Skeletal muscle tissue (tissue), 4 donors: Measurements from ENCODE around the gene PPIP5K1. TPM values are rescaled to one million over a fixed set of nuclear protein-coding genes. Genes with fewer than 3 reads are reported as not detected.

ENCODE experiments used
- H3K27ac ChIP-seq: one replicate; pipeline ENCODE4 v1.7.0; 2013; ENCODE audit warnings: mild to moderate bottlenecking, low read depth, low read length, inconsistent platforms
- H3K27me3 ChIP-seq, 3 donors: one replicate each; pipeline ENCODE4 v1.7.0; 2013; ENCODE audit warnings: low read length in 3 of 3; ENCODE audit not compliant: control insufficient read depth in 3 of 3, insufficient read depth in 3 of 3
- H3K36me3 ChIP-seq, 3 donors: one replicate each; pipeline ENCODE4 v1.7.0; 2013; ENCODE audit warnings: low read length in 3 of 3; ENCODE audit not compliant: control insufficient read depth in 3 of 3, insufficient read depth in 3 of 3
- H3K4me1 ChIP-seq, 3 donors: one replicate each; pipeline ENCODE4 v1.7.0; 2013; ENCODE audit warnings: low read length in 3 of 3, mild to moderate bottlenecking in 3 of 3; ENCODE audit not compliant: control insufficient read depth in 3 of 3, insufficient read depth in 3 of 3
- H3K4me3 ChIP-seq, 3 donors: one replicate each; pipeline ENCODE4 v1.7.0; 2013; ENCODE audit warnings: low read length in 3 of 3
- H3K9ac ChIP-seq, 3 donors: one replicate each; pipeline ENCODE4 v1.7.0; 2013; ENCODE audit warnings: low read length in 3 of 3, mild to moderate bottlenecking in 3 of 3, moderate library complexity in 2 of 3, low read depth in 1 of 3
- H3K9me3 ChIP-seq, 3 donors: one replicate each; pipeline ENCODE4 v1.7.0; 2013; ENCODE audit warnings: low read length in 3 of 3; ENCODE audit not compliant: control insufficient read depth in 3 of 3
- total RNA-seq: library from RNA; depleted of rRNA; stranded (reverse); fragments of >200 nt; gene quantifications from one replicate; pipeline ENCODE4 v1.2.3, GENCODE V29; 2014
- donor health status: Osteomylitis.

Gene PPIP5K1
- total RNA-seq, 1 donor from 2014 or later, result 8.9 TPM

- H3K36me3 ChIP-seq, result peaks cover 16 to 31% (median 22%) of the 10 kb centered on the region in 3 donors
- peak overlapping the region in 1 of 3 donors; percentile 79 for H3K4me3 ChIP-seq
- no peak overlapping the region for H3K27ac ChIP-seq
- peaks cover 0 to 8% (median 7%) of the 10 kb centered on the region in 3 donors for H3K27me3 ChIP-seq
- H3K9me3 ChIP-seq, result no peaks in the 10 kb centered on the region
- peaks cover 24 to 43% (median 27%) of the 10 kb centered on the region in 3 donors for H3K4me1 ChIP-seq
- H3K9ac ChIP-seq, result peak overlapping the region in 1 of 3 donors; percentile 9
These were observed 70.8 kb downstream of the PPIP5K1 start for GRCh38 chr15:43519196-43519595.

- H3K27ac ChIP-seq, result peak overlapping the region; percentile 70
These were observed 71.7 kb downstream of the PPIP5K1 start for GRCh38 chr15:43518197-43518761.

GRCh38 chr15:43517354-43518196 lies 72.4 kb downstream of the PPIP5K1 start, which contains the start of gene MAP1A:
Gene MAP1A (plus strand): TSS chr15:43517608. CDS start chr15:43521474, 3,866 bp downstream.
- peaks cover 32 to 46% (median 38%) of the 10 kb centered on the region in 3 donors for H3K4me1 ChIP-seq

More at GRCh38 chr15:43518197-43518761, 71.7 kb downstream of the PPIP5K1 start:
- Histone ChIP-seq H3K9me3 (no peaks in the 10 kb centered on the region), H3K27me3 (peaks cover 0 to 8% (median 7%) of the 10 kb centered on the region in 3 donors), H3K36me3 (peaks cover 12 to 24% (median 18%) of the 10 kb centered on the region in 3 donors), H3K9ac (peak overlapping the region; percentile 60 to 69 (median 69)), H3K4me3 (peak overlapping the region; percentile 67 to 79 (median 73)), H3K4me1 (peaks cover 32 to 46% (median 35%) of the 10 kb centered on the region in 3 donors)

GRCh38 chr15:43516801-43517353 lies 73.1 kb downstream of the PPIP5K1 start:
- no peaks in the 10 kb centered on the region for H3K9me3 ChIP-seq
- peak overlapping the region; percentile 46 to 64 (median 52) for H3K9ac ChIP-seq
- H3K4me3 ChIP-seq, result peak overlapping the region; percentile 61 to 68 (median 62)
- H3K4me1 ChIP-seq, result peaks cover 32 to 49% (median 38%) of the 10 kb centered on the region in 3 donors
- H3K27me3 ChIP-seq, result peaks cover 0 to 8% (median 7%) of the 10 kb centered on the region in 3 donors
- peak overlapping the region; percentile 73 for H3K27ac ChIP-seq
- peaks cover 7 to 17% (median 9%) of the 10 kb centered on the region in 3 donors for H3K36me3 ChIP-seq

More at GRCh38 chr15:43517354-43518196, 72.4 kb downstream of the PPIP5K1 start, which contains the start of gene MAP1A:
- Histone ChIP-seq H3K27ac (peak within 1 kb of the TSS; percentile 73), H3K36me3 (peaks cover 12 to 24% (median 13%) of the 10 kb centered on the region in 3 donors), H3K4me3 (peak within 1 kb of the TSS; percentile 67 to 79 (median 73)), H3K9me3 (no peaks in the 10 kb centered on the region), H3K9ac (peak within 1 kb of the TSS; percentile 60 to 69 (median 69)), H3K27me3 (peaks cover 0 to 8% (median 7%) of the 10 kb centered on the region in 3 donors)

- Histone ChIP-seq H3K4me3 (peak overlapping the region in 2 of 3 donors; percentile 24 to 29), H3K27ac (peak overlapping the region; percentile 73), H3K9me3 (no peaks in the 10 kb centered on the region), H3K9ac (peak overlapping the region in 2 of 3 donors; percentile 16 to 24), H3K4me1 (peaks cover 39 to 55% (median 44%) of the 10 kb centered on the region in 3 donors), H3K36me3 (peaks cover 0 to 10% (median 3%) of the 10 kb centered on the region in 3 donors), H3K27me3 (peaks cover 0 to 8% (median 7%) of the 10 kb centered on the region in 3 donors)
These were observed 73.8 kb downstream of the PPIP5K1 start for GRCh38 chr15:43516185-43516584.

- H3K4me1 ChIP-seq, result peaks cover 41 to 59% (median 47%) of the 10 kb centered on the region in 3 donors
- H3K9ac ChIP-seq, result peak overlapping the region in 1 of 3 donors; percentile 16
- H3K4me3 ChIP-seq, result peak overlapping the region in 2 of 3 donors; percentile 24 to 29
These were observed 74.3 kb downstream of the PPIP5K1 start for GRCh38 chr15:43515741-43516140.

GRCh38 chr15:43514241-43515057 lies 75.6 kb downstream of the PPIP5K1 start:
- H3K36me3 ChIP-seq, result no peaks in the 10 kb centered on the region
- peaks cover 0 to 8% (median 7%) of the 10 kb centered on the region in 3 donors for H3K27me3 ChIP-seq
- peak overlapping the region; percentile 64 for H3K27ac ChIP-seq
- H3K9me3 ChIP-seq, result no peaks in the 10 kb centered on the region
- H3K9ac ChIP-seq, result peak overlapping the region in 2 of 3 donors; percentile 7 to 10
- H3K4me1 ChIP-seq, result peaks cover 45 to 67% (median 53%) of the 10 kb centered on the region in 3 donors
- no peak overlapping the region for H3K4me3 ChIP-seq

More at GRCh38 chr15:43515741-43516140, 74.3 kb downstream of the PPIP5K1 start:
- Histone ChIP-seq H3K27ac (peak overlapping the region; percentile 73), H3K27me3 (peaks cover 0 to 8% (median 7%) of the 10 kb centered on the region in 3 donors), H3K36me3 (peaks cover 0 to 7% (median 0%) of the 10 kb centered on the region in 3 donors), H3K9me3 (no peaks in the 10 kb centered on the region)

- Histone ChIP-seq H3K4me1 (peaks cover 53 to 68% (median 54%) of the 10 kb centered on the region in 3 donors), H3K9me3 (no peaks in the 10 kb centered on the region), H3K36me3 (no peaks in the 10 kb centered on the region), H3K27me3 (peaks cover 0 to 8% (median 7%) of the 10 kb centered on the region in 3 donors), H3K9ac (no peak overlapping the region), H3K4me3 (no peak overlapping the region), H3K27ac (peak overlapping the region; percentile 64)
These were observed 76.5 kb downstream of the PPIP5K1 start for GRCh38 chr15:43513550-43513949.
